GM06990 (cell line): ENCODE results near the gene ANKRD27.

Source experiments
- DNase-seq: peaks from one replicate; pipeline ENCODE4 v3.0.0-alpha.2; 2011; ENCODE audit not compliant: insufficient read length; ENCODE audit errors: extremely low read depth
- H3K27me3 ChIP-seq: replicated peaks from 2 replicates; pipeline ENCODE4 v1.6.0; 2011; ENCODE audit warnings: low read length; ENCODE audit not compliant: control insufficient read depth, insufficient read depth
- H3K36me3 ChIP-seq: 2 replicates; pipeline ENCODE4 v1.5.1; 2011; ENCODE audit warnings: low read length; ENCODE audit not compliant: control insufficient read depth, insufficient read depth
- H3K4me3 ChIP-seq: replicated peaks from 2 replicates; pipeline ENCODE4 v1.5.1; 2011; ENCODE audit warnings: low read depth, mild to moderate bottlenecking, control low read depth, low read length
- TF ChIP-seq, protein P1 (sequence below): IDR thresholded peaks from 2 replicates; pipeline ENCODE4 v1.5.1; 2011; ENCODE audit warnings: low read length, control low read depth, mild to moderate bottlenecking, inconsistent platforms; ENCODE audit not compliant: insufficient read depth, poor library complexity, severe bottlenecking

The ANKRD27 gene

DNA sequence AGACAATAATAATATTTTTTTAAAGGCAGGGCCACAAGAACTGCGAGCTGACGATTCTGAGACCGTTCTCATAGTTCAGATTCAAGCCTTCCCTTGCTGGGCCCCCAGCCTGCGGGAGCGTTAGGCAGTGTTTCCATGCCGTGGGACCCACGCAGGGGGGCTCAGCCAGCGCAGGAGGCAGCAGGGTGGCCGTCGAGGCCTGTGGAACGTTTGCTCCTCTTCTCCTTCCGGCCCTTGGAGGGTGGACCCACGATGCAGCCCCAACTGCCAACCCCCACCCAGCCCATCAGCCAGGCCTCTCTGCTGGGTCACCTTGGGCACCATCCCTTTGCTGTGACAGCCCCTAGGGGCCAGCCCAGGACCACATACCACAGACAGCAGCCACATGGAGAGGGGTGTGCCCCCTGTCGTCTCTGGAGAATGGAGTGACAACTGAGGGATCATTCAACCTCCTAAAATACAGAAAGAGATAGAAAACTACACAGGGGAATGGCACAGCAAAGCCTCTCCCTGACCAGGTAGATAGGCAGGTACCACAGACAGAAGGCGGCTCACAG, 47.2 kb downstream of the ANKRD27 start:
- Histone ChIP-seq H3K4me3 (no peak overlapping the region), H3K36me3 (peaks cover 16% of the 10 kb centered on the region), H3K27me3 (no peaks in the 10 kb centered on the region)
- TF ChIP-seq, protein P1, sequence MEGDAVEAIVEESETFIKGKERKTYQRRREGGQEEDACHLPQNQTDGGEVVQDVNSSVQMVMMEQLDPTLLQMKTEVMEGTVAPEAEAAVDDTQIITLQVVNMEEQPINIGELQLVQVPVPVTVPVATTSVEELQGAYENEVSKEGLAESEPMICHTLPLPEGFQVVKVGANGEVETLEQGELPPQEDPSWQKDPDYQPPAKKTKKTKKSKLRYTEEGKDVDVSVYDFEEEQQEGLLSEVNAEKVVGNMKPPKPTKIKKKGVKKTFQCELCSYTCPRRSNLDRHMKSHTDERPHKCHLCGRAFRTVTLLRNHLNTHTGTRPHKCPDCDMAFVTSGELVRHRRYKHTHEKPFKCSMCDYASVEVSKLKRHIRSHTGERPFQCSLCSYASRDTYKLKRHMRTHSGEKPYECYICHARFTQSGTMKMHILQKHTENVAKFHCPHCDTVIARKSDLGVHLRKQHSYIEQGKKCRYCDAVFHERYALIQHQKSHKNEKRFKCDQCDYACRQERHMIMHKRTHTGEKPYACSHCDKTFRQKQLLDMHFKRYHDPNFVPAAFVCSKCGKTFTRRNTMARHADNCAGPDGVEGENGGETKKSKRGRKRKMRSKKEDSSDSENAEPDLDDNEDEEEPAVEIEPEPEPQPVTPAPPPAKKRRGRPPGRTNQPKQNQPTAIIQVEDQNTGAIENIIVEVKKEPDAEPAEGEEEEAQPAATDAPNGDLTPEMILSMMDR = no peak
- no peak for DNase-seq

DNA sequence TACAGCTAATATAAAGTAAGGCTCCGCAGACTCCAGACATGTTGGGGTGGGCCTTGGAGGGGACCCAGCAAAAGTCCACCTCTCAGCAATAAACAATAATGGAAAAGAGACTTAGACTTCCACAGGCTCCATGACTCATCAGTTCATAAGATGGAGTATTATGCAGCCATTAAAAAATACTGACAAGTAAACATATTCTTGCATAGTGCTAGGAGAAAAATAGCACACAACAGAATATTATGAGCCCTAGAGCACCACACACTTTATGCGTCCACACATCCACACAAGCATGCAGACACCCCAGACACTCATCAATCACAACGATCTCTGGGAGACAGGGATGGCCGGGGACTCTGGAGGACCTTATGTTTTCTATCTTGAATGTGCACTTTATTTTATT, 48.0 kb downstream of the ANKRD27 start:
- no peak for DNase-seq
- TF ChIP-seq, protein P1 = no peak
- no peaks in the 10 kb centered on the region for H3K27me3 ChIP-seq
- H3K4me3 ChIP-seq = no peak overlapping the region
- peaks cover 16% of the 10 kb centered on the region for H3K36me3 ChIP-seq

DNA sequence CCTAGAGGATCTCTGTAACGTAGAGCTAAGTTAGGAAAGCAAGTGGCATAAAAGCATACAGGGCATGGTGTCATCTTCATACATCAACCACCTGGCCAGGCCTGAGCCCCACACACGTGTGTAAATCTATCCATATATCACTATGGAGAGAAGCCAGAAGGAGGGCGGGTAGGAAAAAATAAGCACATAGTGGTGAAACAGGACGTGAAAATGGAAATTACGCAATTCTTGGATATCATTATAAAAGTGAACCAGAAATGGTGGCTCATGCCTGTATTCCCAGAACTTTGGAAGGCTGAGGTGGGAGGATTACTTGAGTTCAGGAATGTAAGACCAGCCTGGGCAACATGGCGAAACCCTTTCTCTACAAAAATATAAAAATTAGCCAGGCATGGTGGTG, 50.6 kb downstream of the ANKRD27 start:
- no peak for DNase-seq
- Histone ChIP-seq H3K4me3 (no peak overlapping the region), H3K36me3 (peaks cover 14% of the 10 kb centered on the region), H3K27me3 (no peaks in the 10 kb centered on the region)
- TF ChIP-seq, protein P1 = no peak

DNA sequence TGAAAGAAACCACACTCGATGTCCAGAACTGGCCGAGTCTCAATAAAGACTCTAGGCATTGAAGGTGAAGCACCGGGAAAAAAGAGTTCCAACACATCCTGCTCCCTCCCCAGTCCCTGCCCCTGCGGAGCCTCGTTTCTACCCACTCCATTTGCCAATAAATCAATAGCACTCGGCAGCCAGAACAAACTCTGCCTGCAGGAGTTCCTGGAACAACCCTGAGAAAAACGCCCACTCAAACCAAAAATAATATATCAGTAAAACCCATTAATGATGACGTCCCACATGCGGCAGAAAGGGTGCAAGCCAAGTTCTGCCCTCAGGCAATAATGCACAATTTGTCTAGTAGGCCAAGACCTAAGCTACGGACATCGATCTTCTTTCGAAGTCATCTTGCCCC, 53.0 kb downstream of the ANKRD27 start:
- Histone ChIP-seq H3K4me3 (no peak overlapping the region), H3K36me3 (peaks cover 11% of the 10 kb centered on the region), H3K27me3 (no peaks in the 10 kb centered on the region)
- no peak for DNase-seq
- TF ChIP-seq, protein P1 = no peak

DNA sequence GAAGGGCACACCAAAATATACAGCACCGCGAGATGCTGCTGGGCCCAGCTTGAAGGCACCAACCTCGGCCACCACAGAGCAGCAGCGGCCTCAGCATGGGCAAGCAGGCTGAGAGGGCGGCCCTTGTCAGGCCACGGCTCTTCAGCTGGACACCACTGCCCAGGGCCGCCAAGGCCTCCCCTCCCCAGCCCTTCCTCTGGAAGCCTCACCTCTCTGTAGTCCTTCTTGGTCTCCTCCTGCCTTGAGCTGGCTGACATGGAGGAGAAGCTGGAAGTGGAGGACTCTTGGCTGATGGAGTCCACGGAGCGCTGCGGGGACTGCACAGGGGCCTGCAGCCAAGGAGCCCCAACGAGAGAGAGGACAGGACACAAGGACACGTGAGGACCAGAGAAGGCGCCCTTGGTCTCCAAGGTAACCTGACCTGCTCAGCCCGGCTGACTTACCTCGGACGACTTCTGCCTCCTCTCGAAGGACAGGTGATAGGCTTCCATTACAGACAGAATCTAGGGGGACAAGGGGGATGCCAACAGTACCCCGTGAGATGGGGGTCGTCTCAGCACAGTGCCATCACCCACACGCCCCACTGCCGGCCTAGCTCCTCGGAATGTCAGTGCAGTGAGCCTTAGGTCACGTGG, 55.8 kb downstream of the ANKRD27 start:
- no peak for DNase-seq
- Histone ChIP-seq H3K27me3 (no peaks in the 10 kb centered on the region), H3K36me3 (peaks cover 26% of the 10 kb centered on the region), H3K4me3 (no peak overlapping the region)
- TF ChIP-seq, protein P1 = no peak

DNA sequence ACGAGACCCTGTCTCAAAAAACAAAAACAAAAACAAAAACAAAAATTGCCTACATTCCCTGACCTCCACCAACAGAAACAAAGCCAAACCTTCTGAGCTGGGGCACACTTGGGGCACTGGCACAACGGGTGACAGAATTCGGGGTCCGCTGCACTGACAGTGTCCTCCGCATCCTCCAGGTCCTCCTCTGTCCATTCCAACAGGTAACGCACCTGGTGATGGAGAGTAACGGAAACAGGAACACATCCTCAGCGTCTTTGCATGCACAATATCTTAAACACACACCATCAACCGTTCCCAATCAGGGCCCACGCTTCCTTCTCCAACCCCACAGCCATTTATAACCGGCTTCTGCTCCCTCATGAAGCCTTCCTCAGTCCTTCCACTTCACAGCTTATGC, 59.4 kb downstream of the ANKRD27 start:
- Histone ChIP-seq H3K36me3 (peaks cover 28% of the 10 kb centered on the region), H3K4me3 (no peak overlapping the region), H3K27me3 (no peaks in the 10 kb centered on the region)
- TF ChIP-seq, protein P1 = no peak
- no peak for DNase-seq
